GM23338 (cell line): ENCODE measurements around the gene CDON. TPM values are rescaled to one million over a fixed set of nuclear protein-coding genes. Genes with fewer than 3 reads are reported as not detected.

Source experiments
- ATAC-seq: fragments of 200-7000 bp; cut with Tn5 transposase; 3 replicates; pipeline ENCODE4 v1.9.1; 2020
- DNase-seq: peaks from one replicate; pipeline ENCODE4 v3.0.0-alpha.2; 2015; ENCODE audit warnings: low spot score
- H2AFZ ChIP-seq: fragments of 200-600 bp; sonication (generic); 2 replicates; pipeline ENCODE4 v1.8.0; 2016; ENCODE audit warnings: antibody characterized with exemption, mild to moderate bottlenecking, moderate library complexity
- H3F3A ChIP-seq: fragments of 200-600 bp; sonication (generic); replicated peaks from 2 replicates; pipeline ENCODE4 v1.8.0; 2017; ENCODE audit warnings: antibody characterized with exemption, mixed run types, low read depth
- H3K27ac ChIP-seq: fragments of 200-600 bp; sonication (generic); 2 replicates; pipeline ENCODE4 v1.6.1; 2016; ENCODE audit warnings: low read depth
- H3K27me3 ChIP-seq: fragments of 200-600 bp; sonication (generic); 2 replicates; pipeline ENCODE4 v1.8.0; 2016; ENCODE audit warnings: mild to moderate bottlenecking, mixed run types, moderate library complexity; ENCODE audit not compliant: insufficient read depth
- H3K36me3 ChIP-seq: fragments of 200-600 bp; sonication (generic); 2 replicates; pipeline ENCODE4 v1.8.0; 2016; ENCODE audit warnings: mild to moderate bottlenecking; ENCODE audit not compliant: insufficient read depth
- H3K4me1 ChIP-seq: fragments of 200-600 bp; sonication (generic); 2 replicates; pipeline ENCODE4 v1.8.0; 2016; ENCODE audit warnings: mild to moderate bottlenecking, moderate library complexity; ENCODE audit not compliant: insufficient read depth
- H3K4me2 ChIP-seq: fragments of 200-600 bp; sonication (generic); 2 replicates; pipeline ENCODE4 v1.7.1; 2017; ENCODE audit warnings: mixed run types
- H3K4me3 ChIP-seq: fragments of 200-600 bp; sonication (generic); 2 replicates; pipeline ENCODE4 v1.6.1; 2016; ENCODE audit warnings: mixed run types
- H3K79me2 ChIP-seq: fragments of 200-600 bp; sonication (generic); replicated peaks from 2 replicates; pipeline ENCODE4 v1.8.0; 2017; ENCODE audit warnings: mild to moderate bottlenecking; ENCODE audit not compliant: insufficient read depth
- H3K9me2 ChIP-seq: fragments of 200-600 bp; sonication (generic); 2 replicates; pipeline ENCODE4 v1.8.0; 2017; ENCODE audit not compliant: insufficient read depth
- H4K20me1 ChIP-seq: fragments of 200-600 bp; sonication (generic); replicated peaks from 2 replicates; pipeline ENCODE4 v1.8.0; 2017; ENCODE audit warnings: mild to moderate bottlenecking; ENCODE audit not compliant: insufficient read depth
- H3K27ac Mint-ChIP-seq: 2 replicates; pipeline ENCODE4 v1.8.0; 2020; ENCODE audit warnings: inconsistent platforms, mild to moderate bottlenecking, moderate library complexity, mixed read lengths
- H3K27me3 Mint-ChIP-seq: 3 replicates; pipeline ENCODE4 v1.8.0; 2022; ENCODE audit warnings: low read depth, mild to moderate bottlenecking, moderate library complexity, mixed read lengths, inconsistent platforms; ENCODE audit not compliant: insufficient read depth, poor library complexity
- H3K36me3 Mint-ChIP-seq: 3 replicates; pipeline ENCODE4 v1.8.0; 2021; ENCODE audit warnings: low read depth, mild to moderate bottlenecking, inconsistent platforms, moderate library complexity, mixed read lengths
- H3K4me1 Mint-ChIP-seq: 3 replicates; pipeline ENCODE4 v1.8.0; 2020; ENCODE audit warnings: mild to moderate bottlenecking, inconsistent platforms, mixed read lengths
- H3K4me3 Mint-ChIP-seq: 3 replicates; pipeline ENCODE4 v1.8.0; 2021; ENCODE audit warnings: moderate library complexity, mild to moderate bottlenecking, inconsistent platforms, mixed read lengths
- H3K9me3 Mint-ChIP-seq: 3 replicates; pipeline ENCODE4 v1.8.0; 2020; ENCODE audit warnings: moderate library complexity, mild to moderate bottlenecking, inconsistent platforms, mixed read lengths
- CREB1 ChIP-seq: fragments of 250-450 bp; sonication (Bioruptor Pico); IDR thresholded peaks from 2 replicates; pipeline ENCODE4 v1.5.0; 2020; ENCODE audit warnings: low read depth, mild to moderate bottlenecking, moderate library complexity
- EZH2 ChIP-seq: fragments of 200-600 bp; sonication (generic); IDR thresholded peaks from one replicate; pipeline ENCODE4 v1.8.0; 2017; ENCODE audit warnings: antibody characterized with exemption, mild to moderate bottlenecking, low read depth; ENCODE audit not compliant: unreplicated experiment
- EZH2phosphoT487 ChIP-seq: fragments of 200-600 bp; sonication (generic); IDR thresholded peaks from one replicate; pipeline ENCODE4 v1.8.1; 2018; ENCODE audit warnings: antibody characterized with exemption; ENCODE audit not compliant: unreplicated experiment
- JUNB ChIP-seq: IDR thresholded peaks from one replicate; pipeline ENCODE4 v1.6.1; 2016; ENCODE audit warnings: antibody characterized with exemption; ENCODE audit not compliant: unreplicated experiment
- NANOG ChIP-seq: IDR thresholded peaks from 2 replicates; pipeline ENCODE4 v1.6.1; 2016; ENCODE audit warnings: antibody characterized with exemption, borderline replicate concordance
- POLR2AphosphoS5 ChIP-seq: IDR thresholded peaks from 2 replicates; pipeline ENCODE4 v1.6.1; 2016; ENCODE audit warnings: antibody characterized with exemption, low read depth
- STAT1 ChIP-seq: IDR thresholded peaks from one replicate; pipeline ENCODE4 v1.6.1; 2016; ENCODE audit warnings: antibody characterized with exemption; ENCODE audit not compliant: unreplicated experiment
- ZNF114 ChIP-seq: fragments of 250-450 bp; sonication (Bioruptor Pico); IDR thresholded peaks from 2 replicates; pipeline ENCODE4 v1.5.0; 2020; ENCODE audit warnings: mild to moderate bottlenecking, moderate library complexity
- ZNF331 ChIP-seq: fragments of 250-450 bp; sonication (Bioruptor Pico); IDR thresholded peaks from 2 replicates; pipeline ENCODE4 v1.5.0; 2020; ENCODE audit warnings: low read depth, mild to moderate bottlenecking, moderate library complexity
- polyA plus RNA-seq: library from polyadenylated mRNA; unstranded; fragments of >200 nt; fragmentation: Nextera tagmentation; extraction: Ambion mirVana; gene quantifications from 2 replicates; pipeline ENCODE4 v1.2.1, GENCODE V29; 2016
- total RNA-seq: library from RNA; depleted of rRNA; stranded (reverse); fragments of >200 nt; shearing (Covaris generic); gene quantifications from 2 replicates; pipeline ENCODE4 v1.2.3, GENCODE V29; 2014
- TF ChIP-seq, protein P1 (sequence below), 2 experiments: fragments of 200-600 bp in 1 of 2; sonication (generic) in 1 of 2; conservative IDR thresholded peaks; 2 replicates each; pipeline versions ENCODE4 v1.5.1 to v1.6.1; 2016 to 2017; ENCODE audit warnings: antibody characterized with exemption in 2 of 2, low read depth in 2 of 2, mild to moderate bottlenecking in 2 of 2, moderate library complexity in 1 of 2
- TF ChIP-seq, protein P2 (sequence below): fragments of 250-450 bp; sonication (Bioruptor Pico); IDR thresholded peaks from 2 replicates; pipeline ENCODE4 v1.5.0; 2020; ENCODE audit warnings: mild to moderate bottlenecking, moderate library complexity
- TF ChIP-seq, protein P3 (sequence below): IDR thresholded peaks from one replicate; pipeline ENCODE4 v1.6.1; 2018; ENCODE audit warnings: antibody characterized with exemption; ENCODE audit not compliant: unreplicated experiment
- TF ChIP-seq, protein P4 (sequence below): IDR thresholded peaks from 2 replicates; pipeline ENCODE4 v1.6.1; 2016; ENCODE audit warnings: antibody characterized with exemption

CDON gene
- total and polyA plus RNA-seq, 2 experiments from 2014 or later, result 4.1 to 35.5 TPM

DNA sequence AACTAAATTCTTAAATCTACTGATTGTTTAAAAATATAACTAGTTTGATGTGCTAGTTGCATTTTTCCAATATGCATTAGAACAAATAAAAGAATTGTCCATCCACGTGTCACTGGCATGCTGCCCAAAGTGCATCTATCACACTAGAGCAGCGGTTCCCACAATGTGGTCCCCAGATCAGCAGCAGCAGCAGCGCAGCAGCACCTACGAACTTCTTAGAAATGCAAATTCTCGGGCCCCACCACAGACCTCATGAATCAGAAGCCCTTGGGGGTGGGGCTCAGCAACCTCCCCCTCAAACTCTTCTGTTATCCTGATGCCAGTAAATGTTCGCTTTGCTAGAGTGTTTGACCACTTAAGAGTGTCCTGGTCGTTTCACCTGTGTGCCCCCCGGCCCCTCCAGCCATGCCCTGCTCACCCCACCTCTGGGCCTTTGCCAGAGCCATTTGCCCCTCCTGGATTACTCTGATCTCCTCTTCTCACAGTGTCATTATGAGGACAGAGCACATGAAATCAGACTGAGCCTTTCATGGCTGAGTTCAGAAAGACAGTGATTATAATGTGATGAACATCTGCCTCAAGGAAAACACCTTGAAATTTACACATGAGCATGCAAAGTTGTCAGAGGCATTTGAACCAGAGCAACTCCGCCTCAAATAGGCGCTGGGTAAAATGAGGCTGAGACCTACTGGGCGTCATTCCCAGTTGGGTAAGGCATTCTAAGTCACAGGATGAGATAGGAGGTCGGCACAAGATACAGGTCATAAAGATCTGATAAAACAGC lies 129.4 kb downstream of the CDON start:
- peaks cover 3% of the 10 kb centered on the region for H3K27me3 Mint-ChIP-seq
- Histone ChIP-seq H2AFZ (no peak overlapping the region; the same call in 1 of the 2 replicates), H3F3A (no peaks in the 10 kb centered on the region), H3K9me2 (no peaks in the 10 kb centered on the region), H3K79me2 (no peaks in the 10 kb centered on the region), H3K27me3 (no peaks in the 10 kb centered on the region), H3K27ac (no peak overlapping the region), H3K4me2 (peak overlapping the region; percentile 68), H4K20me1 (no peaks in the 10 kb centered on the region), H3K4me3 (no peak overlapping the region), H3K4me1 (peaks cover 10% of the 10 kb centered on the region), H3K36me3 (no peaks in the 10 kb centered on the region)
- DNase-seq, result peak; percentile 59
- peak overlapping the region; percentile 20; the same call in 2 of the 3 replicates for H3K4me3 Mint-ChIP-seq
- H3K4me1 Mint-ChIP-seq, result peaks cover 33% of the 10 kb centered on the region
- no peaks in the 10 kb centered on the region for H3K9me3 Mint-ChIP-seq
- H3K27ac Mint-ChIP-seq, result peak overlapping the region; percentile 70
- peak; percentile 75 for ATAC-seq
- H3K36me3 Mint-ChIP-seq, result no peaks in the 10 kb centered on the region
- TF ChIP-seq EZH2phosphoT487 (no peak), ZNF331 (CRISPR knock-in tag) (no peak), CREB1 (CRISPR knock-in tag) (no peak), STAT1 (no peak), NANOG (no peak), EZH2 (no peak), JUNB (no peak), ZNF114 (CRISPR knock-in tag) (no peak), POLR2AphosphoS5 (no peak)
- TF ChIP-seq, protein P1, sequence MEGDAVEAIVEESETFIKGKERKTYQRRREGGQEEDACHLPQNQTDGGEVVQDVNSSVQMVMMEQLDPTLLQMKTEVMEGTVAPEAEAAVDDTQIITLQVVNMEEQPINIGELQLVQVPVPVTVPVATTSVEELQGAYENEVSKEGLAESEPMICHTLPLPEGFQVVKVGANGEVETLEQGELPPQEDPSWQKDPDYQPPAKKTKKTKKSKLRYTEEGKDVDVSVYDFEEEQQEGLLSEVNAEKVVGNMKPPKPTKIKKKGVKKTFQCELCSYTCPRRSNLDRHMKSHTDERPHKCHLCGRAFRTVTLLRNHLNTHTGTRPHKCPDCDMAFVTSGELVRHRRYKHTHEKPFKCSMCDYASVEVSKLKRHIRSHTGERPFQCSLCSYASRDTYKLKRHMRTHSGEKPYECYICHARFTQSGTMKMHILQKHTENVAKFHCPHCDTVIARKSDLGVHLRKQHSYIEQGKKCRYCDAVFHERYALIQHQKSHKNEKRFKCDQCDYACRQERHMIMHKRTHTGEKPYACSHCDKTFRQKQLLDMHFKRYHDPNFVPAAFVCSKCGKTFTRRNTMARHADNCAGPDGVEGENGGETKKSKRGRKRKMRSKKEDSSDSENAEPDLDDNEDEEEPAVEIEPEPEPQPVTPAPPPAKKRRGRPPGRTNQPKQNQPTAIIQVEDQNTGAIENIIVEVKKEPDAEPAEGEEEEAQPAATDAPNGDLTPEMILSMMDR (conservative IDR thresholded peaks at IDR 0.05; ENCODE audit: low read depth in 2 of 2), result no peak
- TF ChIP-seq, protein P2, sequence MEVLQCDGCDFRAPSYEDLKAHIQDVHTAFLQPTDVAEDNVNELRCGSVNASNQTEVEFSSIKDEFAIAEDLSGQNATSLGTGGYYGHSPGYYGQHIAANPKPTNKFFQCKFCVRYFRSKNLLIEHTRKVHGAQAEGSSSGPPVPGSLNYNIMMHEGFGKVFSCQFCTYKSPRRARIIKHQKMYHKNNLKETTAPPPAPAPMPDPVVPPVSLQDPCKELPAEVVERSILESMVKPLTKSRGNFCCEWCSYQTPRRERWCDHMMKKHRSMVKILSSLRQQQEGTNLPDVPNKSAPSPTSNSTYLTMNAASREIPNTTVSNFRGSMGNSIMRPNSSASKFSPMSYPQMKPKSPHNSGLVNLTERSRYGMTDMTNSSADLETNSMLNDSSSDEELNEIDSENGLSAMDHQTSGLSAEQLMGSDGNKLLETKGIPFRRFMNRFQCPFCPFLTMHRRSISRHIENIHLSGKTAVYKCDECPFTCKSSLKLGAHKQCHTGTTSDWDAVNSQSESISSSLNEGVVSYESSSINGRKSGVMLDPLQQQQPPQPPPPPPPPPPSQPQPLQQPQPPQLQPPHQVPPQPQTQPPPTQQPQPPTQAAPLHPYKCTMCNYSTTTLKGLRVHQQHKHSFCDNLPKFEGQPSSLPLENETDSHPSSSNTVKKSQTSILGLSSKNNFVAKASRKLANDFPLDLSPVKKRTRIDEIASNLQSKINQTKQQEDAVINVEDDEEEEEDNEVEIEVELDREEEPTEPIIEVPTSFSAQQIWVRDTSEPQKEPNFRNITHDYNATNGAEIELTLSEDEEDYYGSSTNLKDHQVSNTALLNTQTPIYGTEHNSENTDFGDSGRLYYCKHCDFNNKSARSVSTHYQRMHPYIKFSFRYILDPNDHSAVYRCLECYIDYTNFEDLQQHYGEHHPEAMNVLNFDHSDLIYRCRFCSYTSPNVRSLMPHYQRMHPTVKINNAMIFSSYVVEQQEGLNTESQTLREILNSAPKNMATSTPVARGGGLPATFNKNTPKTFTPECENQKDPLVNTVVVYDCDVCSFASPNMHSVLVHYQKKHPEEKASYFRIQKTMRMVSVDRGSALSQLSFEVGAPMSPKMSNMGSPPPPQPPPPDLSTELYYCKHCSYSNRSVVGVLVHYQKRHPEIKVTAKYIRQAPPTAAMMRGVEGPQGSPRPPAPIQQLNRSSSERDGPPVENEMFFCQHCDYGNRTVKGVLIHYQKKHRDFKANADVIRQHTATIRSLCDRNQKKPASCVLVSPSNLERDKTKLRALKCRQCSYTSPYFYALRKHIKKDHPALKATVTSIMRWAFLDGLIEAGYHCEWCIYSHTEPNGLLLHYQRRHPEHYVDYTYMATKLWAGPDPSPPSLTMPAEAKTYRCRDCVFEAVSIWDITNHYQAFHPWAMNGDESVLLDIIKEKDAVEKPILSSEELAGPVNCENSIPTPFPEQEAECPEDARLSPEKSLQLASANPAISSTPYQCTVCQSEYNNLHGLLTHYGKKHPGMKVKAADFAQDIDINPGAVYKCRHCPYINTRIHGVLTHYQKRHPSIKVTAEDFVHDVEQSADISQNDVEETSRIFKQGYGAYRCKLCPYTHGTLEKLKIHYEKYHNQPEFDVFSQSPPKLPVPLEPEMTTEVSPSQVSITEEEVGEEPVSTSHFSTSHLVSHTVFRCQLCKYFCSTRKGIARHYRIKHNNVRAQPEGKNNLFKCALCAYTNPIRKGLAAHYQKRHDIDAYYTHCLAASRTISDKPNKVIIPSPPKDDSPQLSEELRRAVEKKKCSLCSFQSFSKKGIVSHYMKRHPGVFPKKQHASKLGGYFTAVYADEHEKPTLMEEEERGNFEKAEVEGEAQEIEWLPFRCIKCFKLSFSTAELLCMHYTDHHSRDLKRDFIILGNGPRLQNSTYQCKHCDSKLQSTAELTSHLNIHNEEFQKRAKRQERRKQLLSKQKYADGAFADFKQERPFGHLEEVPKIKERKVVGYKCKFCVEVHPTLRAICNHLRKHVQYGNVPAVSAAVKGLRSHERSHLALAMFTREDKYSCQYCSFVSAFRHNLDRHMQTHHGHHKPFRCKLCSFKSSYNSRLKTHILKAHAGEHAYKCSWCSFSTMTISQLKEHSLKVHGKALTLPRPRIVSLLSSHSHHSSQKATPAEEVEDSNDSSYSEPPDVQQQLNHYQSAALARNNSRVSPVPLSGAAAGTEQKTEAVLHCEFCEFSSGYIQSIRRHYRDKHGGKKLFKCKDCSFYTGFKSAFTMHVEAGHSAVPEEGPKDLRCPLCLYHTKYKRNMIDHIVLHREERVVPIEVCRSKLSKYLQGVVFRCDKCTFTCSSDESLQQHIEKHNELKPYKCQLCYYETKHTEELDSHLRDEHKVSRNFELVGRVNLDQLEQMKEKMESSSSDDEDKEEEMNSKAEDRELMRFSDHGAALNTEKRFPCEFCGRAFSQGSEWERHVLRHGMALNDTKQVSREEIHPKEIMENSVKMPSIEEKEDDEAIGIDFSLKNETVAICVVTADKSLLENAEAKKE (CRISPR knock-in tag), result no peak
- TF ChIP-seq, protein P3, sequence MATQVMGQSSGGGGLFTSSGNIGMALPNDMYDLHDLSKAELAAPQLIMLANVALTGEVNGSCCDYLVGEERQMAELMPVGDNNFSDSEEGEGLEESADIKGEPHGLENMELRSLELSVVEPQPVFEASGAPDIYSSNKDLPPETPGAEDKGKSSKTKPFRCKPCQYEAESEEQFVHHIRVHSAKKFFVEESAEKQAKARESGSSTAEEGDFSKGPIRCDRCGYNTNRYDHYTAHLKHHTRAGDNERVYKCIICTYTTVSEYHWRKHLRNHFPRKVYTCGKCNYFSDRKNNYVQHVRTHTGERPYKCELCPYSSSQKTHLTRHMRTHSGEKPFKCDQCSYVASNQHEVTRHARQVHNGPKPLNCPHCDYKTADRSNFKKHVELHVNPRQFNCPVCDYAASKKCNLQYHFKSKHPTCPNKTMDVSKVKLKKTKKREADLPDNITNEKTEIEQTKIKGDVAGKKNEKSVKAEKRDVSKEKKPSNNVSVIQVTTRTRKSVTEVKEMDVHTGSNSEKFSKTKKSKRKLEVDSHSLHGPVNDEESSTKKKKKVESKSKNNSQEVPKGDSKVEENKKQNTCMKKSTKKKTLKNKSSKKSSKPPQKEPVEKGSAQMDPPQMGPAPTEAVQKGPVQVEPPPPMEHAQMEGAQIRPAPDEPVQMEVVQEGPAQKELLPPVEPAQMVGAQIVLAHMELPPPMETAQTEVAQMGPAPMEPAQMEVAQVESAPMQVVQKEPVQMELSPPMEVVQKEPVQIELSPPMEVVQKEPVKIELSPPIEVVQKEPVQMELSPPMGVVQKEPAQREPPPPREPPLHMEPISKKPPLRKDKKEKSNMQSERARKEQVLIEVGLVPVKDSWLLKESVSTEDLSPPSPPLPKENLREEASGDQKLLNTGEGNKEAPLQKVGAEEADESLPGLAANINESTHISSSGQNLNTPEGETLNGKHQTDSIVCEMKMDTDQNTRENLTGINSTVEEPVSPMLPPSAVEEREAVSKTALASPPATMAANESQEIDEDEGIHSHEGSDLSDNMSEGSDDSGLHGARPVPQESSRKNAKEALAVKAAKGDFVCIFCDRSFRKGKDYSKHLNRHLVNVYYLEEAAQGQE, result no peak
- TF ChIP-seq, protein P4, sequence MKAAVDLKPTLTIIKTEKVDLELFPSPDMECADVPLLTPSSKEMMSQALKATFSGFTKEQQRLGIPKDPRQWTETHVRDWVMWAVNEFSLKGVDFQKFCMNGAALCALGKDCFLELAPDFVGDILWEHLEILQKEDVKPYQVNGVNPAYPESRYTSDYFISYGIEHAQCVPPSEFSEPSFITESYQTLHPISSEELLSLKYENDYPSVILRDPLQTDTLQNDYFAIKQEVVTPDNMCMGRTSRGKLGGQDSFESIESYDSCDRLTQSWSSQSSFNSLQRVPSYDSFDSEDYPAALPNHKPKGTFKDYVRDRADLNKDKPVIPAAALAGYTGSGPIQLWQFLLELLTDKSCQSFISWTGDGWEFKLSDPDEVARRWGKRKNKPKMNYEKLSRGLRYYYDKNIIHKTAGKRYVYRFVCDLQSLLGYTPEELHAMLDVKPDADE, result no peak
